ENCODE results near the gene KPNA6.

KPNA6 gene

DNA sequence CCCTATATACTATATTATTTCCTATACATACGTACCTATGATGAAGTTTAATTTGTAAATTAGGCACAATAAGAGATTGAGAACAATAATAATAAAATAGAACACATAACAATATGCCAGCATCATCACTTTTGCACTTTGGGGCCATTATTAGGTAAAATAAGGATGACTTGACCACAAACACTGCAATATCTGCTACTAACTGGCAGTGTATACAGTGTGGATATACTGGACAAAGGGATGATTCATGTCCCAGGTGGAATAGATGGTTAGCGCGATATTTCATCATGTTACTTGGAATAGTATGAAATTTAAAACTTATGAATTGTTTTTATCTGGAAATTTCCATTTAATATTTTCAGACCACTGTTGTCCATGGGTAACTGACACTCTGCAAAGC is 36.2 kb downstream of the KPNA6 start:
- TF ChIP-seq, protein P1, sequence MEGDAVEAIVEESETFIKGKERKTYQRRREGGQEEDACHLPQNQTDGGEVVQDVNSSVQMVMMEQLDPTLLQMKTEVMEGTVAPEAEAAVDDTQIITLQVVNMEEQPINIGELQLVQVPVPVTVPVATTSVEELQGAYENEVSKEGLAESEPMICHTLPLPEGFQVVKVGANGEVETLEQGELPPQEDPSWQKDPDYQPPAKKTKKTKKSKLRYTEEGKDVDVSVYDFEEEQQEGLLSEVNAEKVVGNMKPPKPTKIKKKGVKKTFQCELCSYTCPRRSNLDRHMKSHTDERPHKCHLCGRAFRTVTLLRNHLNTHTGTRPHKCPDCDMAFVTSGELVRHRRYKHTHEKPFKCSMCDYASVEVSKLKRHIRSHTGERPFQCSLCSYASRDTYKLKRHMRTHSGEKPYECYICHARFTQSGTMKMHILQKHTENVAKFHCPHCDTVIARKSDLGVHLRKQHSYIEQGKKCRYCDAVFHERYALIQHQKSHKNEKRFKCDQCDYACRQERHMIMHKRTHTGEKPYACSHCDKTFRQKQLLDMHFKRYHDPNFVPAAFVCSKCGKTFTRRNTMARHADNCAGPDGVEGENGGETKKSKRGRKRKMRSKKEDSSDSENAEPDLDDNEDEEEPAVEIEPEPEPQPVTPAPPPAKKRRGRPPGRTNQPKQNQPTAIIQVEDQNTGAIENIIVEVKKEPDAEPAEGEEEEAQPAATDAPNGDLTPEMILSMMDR (IDR thresholded peaks at IDR 0.05): no peak

DNA sequence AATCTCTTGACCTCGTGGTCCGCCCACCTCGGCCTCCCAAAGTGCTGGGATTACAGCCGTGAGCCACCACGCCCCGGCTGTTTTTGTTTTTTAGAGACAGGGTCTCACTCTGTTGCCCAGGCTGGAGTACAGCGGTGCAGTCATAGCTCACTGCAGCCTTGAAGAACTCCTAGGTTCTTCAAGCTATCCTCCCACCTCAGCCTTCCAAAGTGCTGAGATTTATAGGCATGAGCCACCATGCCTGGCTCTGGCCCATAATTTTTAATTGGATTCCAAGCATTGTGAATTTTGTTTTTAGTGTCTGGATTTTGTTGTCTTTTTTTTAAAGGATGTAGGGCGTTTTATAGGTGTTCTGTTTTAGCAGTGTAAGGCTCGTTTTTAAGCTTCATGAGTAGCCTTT is 43.0 kb downstream of the KPNA6 start:
- TF ChIP-seq, protein P1 (IDR thresholded peaks at IDR 0.05): no peak

GRCh38 chr1:32151319-32151787 is 43.5 kb downstream of the KPNA6 start:
- TF ChIP-seq, protein P1 (IDR thresholded peaks at IDR 0.05): no peak

GRCh38 chr1:32159189-32159588 is 51.3 kb downstream of the KPNA6 start:
- TF ChIP-seq, protein P1 (IDR thresholded peaks at IDR 0.05): no peak

DNA sequence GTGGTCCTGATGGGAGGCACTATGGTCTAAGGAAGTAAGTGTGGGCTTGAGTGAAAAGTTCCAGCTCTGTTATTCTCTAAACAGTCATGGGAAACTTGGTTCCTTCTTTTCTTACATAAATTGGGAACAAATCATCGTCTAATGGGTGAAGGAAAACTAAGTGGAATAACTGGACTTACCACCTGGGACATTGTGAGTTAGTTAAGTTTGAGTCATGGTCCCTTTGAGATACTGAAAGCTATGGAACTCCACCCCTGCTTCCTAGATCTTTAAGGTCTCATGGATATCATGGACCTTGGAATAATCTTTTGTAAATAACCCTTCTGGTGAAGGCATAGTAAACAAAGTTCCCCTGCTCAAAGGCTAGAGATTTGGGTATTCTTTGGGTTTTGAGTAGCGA is 55.5 kb downstream of the KPNA6 start:
- TF ChIP-seq, protein P1 (IDR thresholded peaks at IDR 0.05): no peak

GRCh38 chr1:32170991-32171390 is 63.1 kb downstream of the KPNA6 start:
- TF ChIP-seq, protein P1 (IDR thresholded peaks at IDR 0.05): no peak

DNA sequence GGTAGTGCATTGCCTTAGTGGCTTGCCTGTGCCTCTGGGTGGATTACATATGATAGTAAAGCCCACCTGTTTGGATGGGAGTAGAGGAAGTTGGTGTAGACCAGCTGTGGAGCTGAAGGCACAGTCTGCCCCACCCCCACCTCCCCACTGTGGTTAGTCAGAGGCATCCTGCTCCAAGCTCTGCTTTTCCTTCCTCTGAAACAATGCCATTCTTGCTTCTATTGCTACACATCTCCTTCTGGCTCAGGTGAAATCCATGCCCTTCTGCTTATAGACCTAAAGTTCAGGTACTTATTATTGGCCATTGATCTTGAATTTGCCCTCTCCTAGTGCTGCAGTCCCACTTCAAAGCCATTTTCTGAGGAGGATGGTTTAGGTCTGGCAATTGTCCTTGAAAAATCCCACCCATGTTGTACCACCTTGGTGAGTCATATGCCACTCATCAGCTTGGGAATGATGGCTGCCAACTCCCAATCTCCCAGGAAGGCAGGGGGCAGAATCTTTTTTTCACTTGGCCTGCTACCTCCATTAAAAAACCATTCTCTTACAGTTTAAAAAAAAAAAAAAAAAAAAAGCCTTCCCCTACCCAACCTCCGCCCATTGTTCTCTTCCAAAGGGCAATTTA is 64.9 kb downstream of the KPNA6 start:
- TF ChIP-seq, protein P1 (IDR thresholded peaks at IDR 0.05): no peak

Data from LNCAP (cell line).